PFSK-1 (cell line): ENCODE data around the gene CCDC85C.

Experiments used
- FOXP2 ChIP-seq: optimal IDR thresholded peaks from 2 replicates; pipeline ENCODE3; 2011; ENCODE audit warnings: borderline replicate concordance, control low read depth, inconsistent platforms; ENCODE audit not compliant: insufficient read depth; ENCODE audit errors: extremely low read length, extremely low read depth
- POLR2AphosphoS5 ChIP-seq: IDR thresholded peaks from 2 replicates; pipeline ENCODE4 v1.6.1; 2012; ENCODE audit warnings: low read depth, mild to moderate bottlenecking, control low read depth, low read length, moderate library complexity
- SIN3A ChIP-seq: IDR thresholded peaks from 2 replicates; pipeline ENCODE4 v1.6.1; 2012; ENCODE audit warnings: mild to moderate bottlenecking, low read length, moderate library complexity, borderline replicate concordance; ENCODE audit not compliant: insufficient read depth
- TAF1 ChIP-seq: IDR thresholded peaks from 2 replicates; pipeline ENCODE4 v1.6.1; 2012; ENCODE audit warnings: low read length, control low read depth, borderline replicate concordance; ENCODE audit not compliant: insufficient read depth
- TF ChIP-seq, protein P1 (sequence below), 2 experiments: IDR thresholded peaks; 2 replicates each; pipeline versions ENCODE4 v1.6.1 to v1.8.0; 2011 to 2012; ENCODE audit warnings: low read depth in 2 of 2, low read length in 2 of 2, control low read depth in 1 of 2, inconsistent platforms in 1 of 2, mild to moderate bottlenecking in 1 of 2, moderate library complexity in 1 of 2; ENCODE audit not compliant: insufficient read depth in 1 of 2

Gene CCDC85C

DNA sequence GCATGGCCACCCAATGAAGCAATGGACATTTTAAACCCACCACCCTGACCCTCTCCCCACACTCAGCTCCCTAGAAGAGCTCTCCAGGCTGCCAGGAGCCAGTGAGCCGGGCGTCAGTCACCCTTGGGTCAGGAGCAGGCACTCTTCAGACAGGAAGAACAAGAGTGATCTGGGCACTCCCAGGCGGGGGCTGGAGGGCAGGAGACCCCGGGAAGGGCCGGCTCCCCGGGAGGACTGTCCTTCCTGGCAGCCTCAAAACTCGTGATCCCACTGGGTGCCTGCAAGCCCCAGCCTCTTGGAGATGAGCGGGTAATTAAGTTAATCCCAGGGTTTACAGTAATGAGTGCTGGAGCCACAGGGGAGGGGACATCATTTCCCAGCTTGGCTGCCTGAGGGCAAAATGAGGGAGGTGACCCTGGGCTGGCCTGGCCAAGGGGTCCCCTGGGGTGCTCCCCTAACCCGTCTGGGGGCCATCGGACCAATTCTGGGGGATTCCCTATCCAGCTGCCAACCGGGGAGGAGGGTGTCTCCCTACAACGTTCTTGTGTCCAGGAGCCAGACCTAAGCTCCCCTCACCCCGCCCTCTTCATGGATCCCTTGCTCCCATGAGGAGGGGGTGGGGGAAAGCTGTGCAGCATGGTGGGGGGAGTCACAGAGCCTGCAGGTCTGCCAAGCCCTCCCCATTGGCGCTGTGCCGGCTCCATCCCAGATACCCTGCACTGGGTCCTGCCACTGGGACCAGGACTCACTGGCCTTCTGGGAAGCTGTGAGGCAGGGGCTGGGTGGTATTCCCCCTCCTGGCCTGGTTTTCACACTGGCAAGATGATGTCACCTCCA lies 63.6 kb downstream of the CCDC85C start:
- no peak for TF ChIP-seq SIN3A
- no peak for TF ChIP-seq TAF1
- TF ChIP-seq FOXP2 = no peak
- TF ChIP-seq, protein P1, sequence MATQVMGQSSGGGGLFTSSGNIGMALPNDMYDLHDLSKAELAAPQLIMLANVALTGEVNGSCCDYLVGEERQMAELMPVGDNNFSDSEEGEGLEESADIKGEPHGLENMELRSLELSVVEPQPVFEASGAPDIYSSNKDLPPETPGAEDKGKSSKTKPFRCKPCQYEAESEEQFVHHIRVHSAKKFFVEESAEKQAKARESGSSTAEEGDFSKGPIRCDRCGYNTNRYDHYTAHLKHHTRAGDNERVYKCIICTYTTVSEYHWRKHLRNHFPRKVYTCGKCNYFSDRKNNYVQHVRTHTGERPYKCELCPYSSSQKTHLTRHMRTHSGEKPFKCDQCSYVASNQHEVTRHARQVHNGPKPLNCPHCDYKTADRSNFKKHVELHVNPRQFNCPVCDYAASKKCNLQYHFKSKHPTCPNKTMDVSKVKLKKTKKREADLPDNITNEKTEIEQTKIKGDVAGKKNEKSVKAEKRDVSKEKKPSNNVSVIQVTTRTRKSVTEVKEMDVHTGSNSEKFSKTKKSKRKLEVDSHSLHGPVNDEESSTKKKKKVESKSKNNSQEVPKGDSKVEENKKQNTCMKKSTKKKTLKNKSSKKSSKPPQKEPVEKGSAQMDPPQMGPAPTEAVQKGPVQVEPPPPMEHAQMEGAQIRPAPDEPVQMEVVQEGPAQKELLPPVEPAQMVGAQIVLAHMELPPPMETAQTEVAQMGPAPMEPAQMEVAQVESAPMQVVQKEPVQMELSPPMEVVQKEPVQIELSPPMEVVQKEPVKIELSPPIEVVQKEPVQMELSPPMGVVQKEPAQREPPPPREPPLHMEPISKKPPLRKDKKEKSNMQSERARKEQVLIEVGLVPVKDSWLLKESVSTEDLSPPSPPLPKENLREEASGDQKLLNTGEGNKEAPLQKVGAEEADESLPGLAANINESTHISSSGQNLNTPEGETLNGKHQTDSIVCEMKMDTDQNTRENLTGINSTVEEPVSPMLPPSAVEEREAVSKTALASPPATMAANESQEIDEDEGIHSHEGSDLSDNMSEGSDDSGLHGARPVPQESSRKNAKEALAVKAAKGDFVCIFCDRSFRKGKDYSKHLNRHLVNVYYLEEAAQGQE (IDR thresholded peaks at IDR 0.05; ENCODE audit: insufficient read depth in 1 of 2, low read depth in 2 of 2, low read length in 2 of 2) = no peak
- TF ChIP-seq POLR2AphosphoS5 = no peak

DNA sequence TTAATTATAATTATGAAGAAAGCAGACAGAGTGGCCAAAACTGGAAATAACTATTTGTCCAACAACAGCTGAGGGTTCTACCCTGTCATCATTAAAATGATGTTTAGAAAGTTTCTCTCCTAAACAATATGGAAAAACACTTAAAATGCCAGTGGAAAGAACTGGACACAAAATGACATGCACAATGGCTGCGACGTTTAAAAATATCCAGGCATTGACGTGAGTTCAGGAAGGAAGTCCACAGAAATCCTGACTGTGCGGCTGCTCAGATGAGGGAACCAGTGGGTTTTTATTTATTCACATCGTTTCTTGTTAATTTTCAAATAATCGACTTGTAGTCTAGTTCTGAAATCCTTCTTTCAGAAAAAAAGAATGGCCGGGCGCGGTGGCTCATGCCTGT lies 64.5 kb downstream of the CCDC85C start:
- TF ChIP-seq, protein P1 (IDR thresholded peaks at IDR 0.05; ENCODE audit: insufficient read depth in 1 of 2, low read depth in 2 of 2, low read length in 2 of 2) = no peak
- TF ChIP-seq POLR2AphosphoS5 (no peak), TAF1 (no peak), FOXP2 (no peak), SIN3A (no peak)

DNA sequence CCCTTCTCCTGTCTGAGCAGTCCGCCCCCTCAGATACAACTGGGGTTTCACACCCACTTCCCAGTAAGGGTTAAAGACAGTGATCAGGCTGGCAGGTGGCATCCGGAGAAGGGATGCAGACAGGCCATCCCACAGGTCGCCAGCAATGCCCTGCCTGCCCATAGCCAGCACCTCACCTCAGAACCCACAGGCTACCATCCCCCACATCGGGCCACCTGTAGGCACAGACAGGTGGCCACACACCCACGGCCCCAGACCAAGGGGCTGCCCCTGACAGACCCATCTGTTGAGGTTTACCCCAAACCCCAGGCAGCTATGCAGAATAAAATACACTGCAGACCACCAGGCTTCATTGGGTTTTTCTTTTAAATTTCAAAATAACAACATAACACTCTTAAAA lies 65.3 kb downstream of the CCDC85C start:
- no peak for TF ChIP-seq SIN3A
- TF ChIP-seq FOXP2 = no peak
- TF ChIP-seq TAF1 = no peak
- TF ChIP-seq, protein P1 (IDR thresholded peaks at IDR 0.05; ENCODE audit: insufficient read depth in 1 of 2, low read depth in 2 of 2, low read length in 2 of 2) = no peak

DNA sequence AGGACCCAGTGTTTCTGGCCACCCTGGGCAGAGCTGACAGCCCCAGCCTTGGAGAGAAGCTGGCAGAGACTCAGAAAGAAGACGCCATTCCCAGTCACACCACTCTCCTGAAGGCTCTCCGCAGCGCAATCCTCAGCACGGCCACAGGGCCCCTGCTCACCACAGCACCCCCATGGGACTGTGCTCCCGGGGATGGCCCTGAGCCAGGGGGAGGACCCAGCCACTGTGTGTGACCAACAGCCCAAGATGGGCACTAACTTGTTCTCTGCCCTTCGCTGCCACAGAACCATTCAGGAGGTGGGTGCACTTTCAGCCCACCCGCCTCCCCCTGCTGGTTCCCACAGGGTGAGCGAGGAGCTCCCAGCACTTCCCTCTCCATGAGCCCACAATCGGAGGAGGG lies 65.7 kb downstream of the CCDC85C start:
- TF ChIP-seq SIN3A = no peak
- TF ChIP-seq FOXP2 = no peak
- TF ChIP-seq TAF1 = no peak
- TF ChIP-seq POLR2AphosphoS5 = no peak
- TF ChIP-seq, protein P1 (IDR thresholded peaks at IDR 0.05; ENCODE audit: insufficient read depth in 1 of 2, low read depth in 2 of 2, low read length in 2 of 2) = no peak

DNA sequence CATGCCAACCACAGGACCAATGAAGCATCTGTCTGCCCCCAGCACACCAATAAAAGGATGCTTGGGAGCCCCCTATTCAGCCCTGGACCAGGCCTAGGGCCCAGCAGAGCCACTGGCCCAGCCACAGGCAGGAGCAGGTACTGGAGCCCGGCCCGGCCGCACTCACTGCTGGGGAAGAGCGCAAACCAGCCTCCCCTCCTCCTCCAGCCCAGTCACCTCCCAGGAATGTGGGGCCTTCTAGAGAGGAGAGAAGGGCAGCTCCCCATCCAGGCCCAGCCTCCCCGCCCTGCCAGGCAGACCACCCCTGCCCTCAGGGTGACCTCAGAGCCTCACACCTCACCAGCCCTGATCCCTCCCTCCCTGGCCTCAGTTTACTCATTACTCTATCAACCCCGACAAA lies 66.6 kb downstream of the CCDC85C start:
- TF ChIP-seq FOXP2 = no peak
- TF ChIP-seq SIN3A = no peak
- TF ChIP-seq POLR2AphosphoS5 = no peak
- no peak for TF ChIP-seq TAF1
- TF ChIP-seq, protein P1 (IDR thresholded peaks at IDR 0.05; ENCODE audit: insufficient read depth in 1 of 2, low read depth in 2 of 2, low read length in 2 of 2) = no peak
